Measurements from ENCODE around the gene POR. TPM values are rescaled to one million over a fixed set of nuclear protein-coding genes. Genes with fewer than 3 reads are reported as not detected.

POR gene
- total and polyA plus RNA-seq, 2 donors (not counting 1 experiment from before 2014, with no cell fraction given) = 68.4 to 78.4 TPM

- no peaks in the 10 kb centered on the region for H3K27me3 Mint-ChIP-seq
- no peak overlapping the region for H3K27ac Mint-ChIP-seq
Measured at GRCh38 chr7:75983471-75984129, 68.6 kb downstream of the POR start.

More at GRCh38 chr7:75983471-75984129, 68.6 kb downstream of the POR start:
- ChIA-PET POLR2A (interaction anchor here (0.5 kb wide), 1 partner anchor 113 kb away, joined by 5 read pairs; no protein-coding TSS in a partner anchor), CTCF (no interaction called here)
- intact Hi-C loops (cut with micrococcal nuclease) = no loop called here
- 99% methylated on average over 26 of the region's 26 CpGs for WGBS (ENCODE audit: insufficient coverage)
- no peaks in the 10 kb centered on the region for H4K20me1 ChIP-seq (ENCODE audit: control insufficient read depth, insufficient read depth, low read length, poor library complexity, severe bottlenecking)
- H3K4me1 Mint-ChIP-seq = peaks cover 2% of the 10 kb centered on the region
- no peaks in the 10 kb centered on the region for H3K27me3 ChIP-seq (replicated peaks in 1 of 4; ENCODE audit: control extremely low read depth in 1 of 4, control insufficient read depth in 3 of 4, insufficient read depth in 4 of 4, low read length in 3 of 4)
- no peaks in the 10 kb centered on the region for H3K9me3 Mint-ChIP-seq (ENCODE audit: insufficient read depth)
- H3K9me3 ChIP-seq (ENCODE audit: control extremely low read depth in 1 of 3, control insufficient read depth in 2 of 3, insufficient read depth in 1 of 3, low read length in 2 of 3) = no peaks in the 10 kb centered on the region
- H3K27ac ChIP-seq (ENCODE audit: low read length in 2 of 2) = no peak overlapping the region
- H3K4me1 ChIP-seq (ENCODE audit: control insufficient read depth in 2 of 2, insufficient read depth in 2 of 2, low read length in 2 of 2) = no peaks in the 10 kb centered on the region
- no peak overlapping the region for H3K9ac ChIP-seq (ENCODE audit: low read length)
- H3K36me3 ChIP-seq (replicated peaks in 1 of 2; ENCODE audit: control extremely low read depth in 1 of 2, control insufficient read depth in 1 of 2, extremely low read depth in 1 of 2, insufficient read depth in 2 of 2, low read length in 1 of 2) = peaks cover 0 to 52% of the 10 kb centered on the region in 2 experiments
- TF ChIP-seq EZH2 (IDR thresholded peaks at IDR 0.05; ENCODE audit: borderline replicate concordance, insufficient read depth, low read depth, low read length, poor library complexity, severe bottlenecking) (no peak), CTCF (IDR thresholded peaks at IDR 0.05) (no peak)
- H3K4me2 ChIP-seq (replicated peaks; ENCODE audit: low read depth, low read length, poor library complexity, severe bottlenecking) = no peak overlapping the region
- no peak for ATAC-seq (ENCODE audit: low read depth)
- H2AFZ ChIP-seq (ENCODE audit: insufficient read depth, low read depth, low read length, poor library complexity, severe bottlenecking) = no peak overlapping the region
- H3K4me3 Mint-ChIP-seq = no peak overlapping the region
- no peak overlapping the region for H3K4me3 ChIP-seq (ENCODE audit: control extremely low read depth in 1 of 5, extremely low read depth in 1 of 5, insufficient read depth in 1 of 5, low read depth in 2 of 5, low read length in 4 of 5)
- H3K79me2 ChIP-seq (ENCODE audit: control insufficient read depth, insufficient read depth, low read length) = no peaks in the 10 kb centered on the region
- no peak for DNase-seq
